Peyer's patch (tissue), 4 donors: ENCODE results near the gene ADGRD1.

ENCODE experiments used
- POLR2A ChIP-seq, 2 donors: fragments of 450-650 bp; IDR thresholded peaks; one replicate each; pipeline ENCODE4 v1.5.1; 2017; ENCODE audit warnings: antibody characterized with exemption in 2 of 2, mild to moderate bottlenecking in 2 of 2, moderate library complexity in 2 of 2
- TF ChIP-seq, protein P1 (sequence below), 6 experiments: fragments of 450-650 bp in 4 of 6; fragments of 200-600 bp in 2 of 6; sonication (generic) in 1 of 6; IDR thresholded peaks; one replicate each; pipeline ENCODE4 v1.5.1; 2017 to 2019; ENCODE audit warnings: antibody characterized with exemption in 6 of 6, mild to moderate bottlenecking in 3 of 6, moderate library complexity in 1 of 6

DNA sequence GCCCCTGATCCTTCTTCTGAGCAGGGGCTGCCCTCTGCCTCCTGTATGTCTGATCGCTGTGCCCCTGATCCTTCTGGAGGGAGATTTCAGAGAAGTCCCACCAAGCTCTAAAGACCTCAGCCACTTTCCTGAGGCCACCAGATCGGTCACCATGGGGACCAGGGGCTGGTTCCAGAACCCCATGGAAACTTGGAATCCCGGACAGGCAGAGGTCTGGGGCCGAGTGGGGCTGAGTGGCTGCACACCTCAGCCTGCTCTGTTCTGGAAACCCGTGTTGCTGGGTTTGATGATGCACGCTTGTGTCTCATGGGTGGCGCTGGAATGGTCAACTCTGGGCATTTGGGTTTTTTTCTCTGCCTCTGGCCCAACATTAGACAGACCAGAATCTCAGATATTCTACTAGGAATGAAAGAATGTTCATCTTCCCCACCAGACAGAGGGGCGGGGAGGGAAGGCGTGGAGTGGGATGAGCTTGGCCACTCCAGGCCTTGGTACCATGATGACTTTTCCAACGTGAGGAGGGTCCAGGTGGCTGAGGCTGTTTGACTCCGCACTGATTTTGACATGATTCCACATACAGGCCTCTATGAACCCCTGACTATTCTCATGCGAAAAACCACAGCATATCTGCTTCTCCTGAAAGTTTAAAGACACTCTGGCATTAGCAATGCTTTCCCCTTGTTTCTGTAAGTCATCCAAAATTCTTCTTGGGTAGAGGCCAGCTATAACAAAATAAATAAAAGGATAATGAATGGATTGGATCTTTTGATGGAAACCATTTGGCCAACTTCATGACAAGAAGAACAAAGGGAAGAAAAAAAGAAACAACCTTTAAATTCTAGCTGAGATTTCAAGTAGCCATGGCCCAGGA, 114.5 kb downstream of the ADGRD1 start:
- TF ChIP-seq, protein P1, sequence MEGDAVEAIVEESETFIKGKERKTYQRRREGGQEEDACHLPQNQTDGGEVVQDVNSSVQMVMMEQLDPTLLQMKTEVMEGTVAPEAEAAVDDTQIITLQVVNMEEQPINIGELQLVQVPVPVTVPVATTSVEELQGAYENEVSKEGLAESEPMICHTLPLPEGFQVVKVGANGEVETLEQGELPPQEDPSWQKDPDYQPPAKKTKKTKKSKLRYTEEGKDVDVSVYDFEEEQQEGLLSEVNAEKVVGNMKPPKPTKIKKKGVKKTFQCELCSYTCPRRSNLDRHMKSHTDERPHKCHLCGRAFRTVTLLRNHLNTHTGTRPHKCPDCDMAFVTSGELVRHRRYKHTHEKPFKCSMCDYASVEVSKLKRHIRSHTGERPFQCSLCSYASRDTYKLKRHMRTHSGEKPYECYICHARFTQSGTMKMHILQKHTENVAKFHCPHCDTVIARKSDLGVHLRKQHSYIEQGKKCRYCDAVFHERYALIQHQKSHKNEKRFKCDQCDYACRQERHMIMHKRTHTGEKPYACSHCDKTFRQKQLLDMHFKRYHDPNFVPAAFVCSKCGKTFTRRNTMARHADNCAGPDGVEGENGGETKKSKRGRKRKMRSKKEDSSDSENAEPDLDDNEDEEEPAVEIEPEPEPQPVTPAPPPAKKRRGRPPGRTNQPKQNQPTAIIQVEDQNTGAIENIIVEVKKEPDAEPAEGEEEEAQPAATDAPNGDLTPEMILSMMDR (IDR thresholded peaks at IDR 0.05): no peak
- TF ChIP-seq POLR2A (IDR thresholded peaks at IDR 0.05): no peak
